HepG2 (cell line): ENCODE results near the gene SOBP. TPM values are rescaled to one million over a fixed set of nuclear protein-coding genes. Genes with fewer than 3 reads are reported as not detected.

Source experiments
- ATAC-seq: fragments of 200-7000 bp; cut with Tn5 transposase; 3 replicates; pipeline ENCODE4 v1.9.1; 2020; ENCODE audit warnings: mild to moderate bottlenecking, moderate library complexity
- BruUV-seq: library from RNA; stranded (reverse); fragments of 400-500 nt; replicated peaks from 2 replicates; lab custom pipeline; 2021; lab: Mats Ljungman, UMichigan
- CTCF ChIA-PET: fragments of 300-600 bp; formaldehyde crosslinking; extraction: SDS; loops from one replicate; lab custom pipeline; 2021; ENCODE audit warnings: low total read pairs, inconsistent platforms, low intra/inter-chr PET ratio; lab: Yijun Ruan, JAX
- POLR2A ChIA-PET: fragments of 350-600 bp; sonication (Branson Sonifier 250); formaldehyde crosslinking; loops from one replicate; lab custom pipeline; 2020; ENCODE audit warnings: antibody characterized with exemption, inconsistent platforms; lab: Yijun Ruan, JAX
- DNase-seq: peaks from one replicate; pipeline ENCODE4 v3.0.0-alpha.2; 2015; ENCODE audit warnings: low spot score
- FAIRE-seq: peaks from 3 replicates; lab custom pipeline; 2011; peaks lifted over from hg19 to GRCh38; lab: Jason Lieb, UNC
- H2AFZ ChIP-seq: one replicate; pipeline ENCODE4 v1.6.1; 2011; ENCODE audit warnings: low read length, inconsistent platforms
- H3K27ac ChIP-seq: fragments of 300-600 bp; 3 replicates; pipeline ENCODE4 v1.8.0; 2011; ENCODE audit warnings: mixed run types, mild to moderate bottlenecking, mixed read lengths, low read length, inconsistent platforms; ENCODE audit not compliant: insufficient read depth; ENCODE audit errors: extremely low read length
- H3K27me3 ChIP-seq, 2 experiments: fragments of 200-600 bp in 1 of 2; 2 replicates in 1 of 2; 3 replicates in 1 of 2; pipeline versions ENCODE4 v1.6.0 to v1.8.0; 2011; ENCODE audit warnings: low read length in 2 of 2, mild to moderate bottlenecking in 2 of 2, moderate library complexity in 2 of 2, inconsistent platforms in 1 of 2; ENCODE audit not compliant: insufficient read depth in 2 of 2, control insufficient read depth in 1 of 2
- H3K36me3 ChIP-seq, 2 experiments: fragments of 200-600 bp in 1 of 2; replicated peaks in 1 of 2; 2 replicates in 1 of 2; 3 replicates in 1 of 2; pipeline versions ENCODE4 v1.5.1 to v1.8.0; 2011; ENCODE audit warnings: low read length in 2 of 2, inconsistent platforms in 1 of 2; ENCODE audit not compliant: insufficient read depth in 2 of 2, control insufficient read depth in 1 of 2
- H3K4me1 ChIP-seq: 2 replicates; pipeline ENCODE4 v1.5.1; 2012; ENCODE audit warnings: low read length, inconsistent platforms; ENCODE audit not compliant: insufficient read depth
- H3K4me2 ChIP-seq: 2 replicates; pipeline ENCODE4 v1.6.0; 2011; ENCODE audit warnings: low read depth, low read length, inconsistent platforms
- H3K4me3 ChIP-seq, 3 experiments: fragments of 200-600 bp in 1 of 3; sonication (generic), shearing (Covaris generic) in 1 of 3; replicated peaks in 1 of 3; 2 replicates each; pipeline ENCODE4 v1.5.1; 2011 to 2016; ENCODE audit warnings: low read length in 3 of 3, inconsistent platforms in 2 of 3, low read depth in 2 of 3, mild to moderate bottlenecking in 2 of 3, control low read depth in 1 of 3, mixed read lengths in 1 of 3; ENCODE audit not compliant: insufficient read depth in 1 of 3
- H3K79me2 ChIP-seq: one replicate; pipeline ENCODE4 v1.6.1; 2011; ENCODE audit warnings: low read length, inconsistent platforms; ENCODE audit not compliant: insufficient read depth
- H3K9ac ChIP-seq: 2 replicates; pipeline ENCODE4 v1.6.0; 2011; ENCODE audit warnings: mild to moderate bottlenecking, low read depth, low read length, inconsistent platforms; ENCODE audit not compliant: insufficient read depth
- H3K9me3 ChIP-seq: 2 replicates; pipeline ENCODE4 v1.5.1; 2012; ENCODE audit warnings: mild to moderate bottlenecking, low read length
- H4K20me1 ChIP-seq: 2 replicates; pipeline ENCODE4 v1.6.0; 2011; ENCODE audit warnings: inconsistent platforms, mild to moderate bottlenecking, low read length, moderate library complexity; ENCODE audit not compliant: insufficient read depth
- ATF1 ChIP-seq: IDR thresholded peaks from 2 replicates; pipeline ENCODE4 v1.6.1; 2016; ENCODE audit warnings: mild to moderate bottlenecking, control low read depth
- HIVEP1 ChIP-seq: sonication (generic); formaldehyde crosslinking; IDR thresholded peaks from 2 replicates; pipeline ENCODE4 v1.4.0; 2020; ENCODE audit warnings: mild to moderate bottlenecking, missing genetic modification reagents
- IRF9 ChIP-seq: sonication (generic); formaldehyde crosslinking; IDR thresholded peaks from 2 replicates; pipeline ENCODE4 v1.8.0; 2022; ENCODE audit warnings: missing genetic modification reagents, mild to moderate bottlenecking, borderline replicate concordance
- MLX ChIP-seq: IDR thresholded peaks from 2 replicates; pipeline ENCODE4 v1.6.1; 2016
- RBAK ChIP-seq: sonication (generic); formaldehyde crosslinking; IDR thresholded peaks from 2 replicates; pipeline ENCODE4 v1.5.1; 2020; ENCODE audit warnings: mild to moderate bottlenecking, missing genetic modification reagents
- RFXANK ChIP-seq: IDR thresholded peaks from 2 replicates; pipeline ENCODE4 v1.6.1; 2016
- SAP130 ChIP-seq: IDR thresholded peaks from 2 replicates; pipeline ENCODE4 v1.6.1; 2016; ENCODE audit warnings: low read depth
- SCMH1 ChIP-seq: sonication (generic); formaldehyde crosslinking; IDR thresholded peaks from 2 replicates; pipeline ENCODE4 v1.9.0; 2021; ENCODE audit warnings: missing genetic modification reagents, mild to moderate bottlenecking, borderline replicate concordance
- SETDB1 ChIP-seq: sonication (generic); formaldehyde crosslinking; IDR thresholded peaks from 2 replicates; pipeline ENCODE4 v1.5.1; 2020; ENCODE audit warnings: missing genetic modification reagents, mild to moderate bottlenecking, borderline replicate concordance
- U2AF2 ChIP-seq: fragments of 200-400 bp; formaldehyde crosslinking; IDR thresholded peaks from 2 replicates; pipeline ENCODE4 v1.6.1; 2017; ENCODE audit warnings: low read depth, mild to moderate bottlenecking, low read length
- YEATS2 ChIP-seq: sonication (generic); formaldehyde crosslinking; IDR thresholded peaks from 2 replicates; pipeline ENCODE4 v1.4.0; 2020; ENCODE audit warnings: missing genetic modification reagents, borderline replicate concordance
- WGBS: methylation state at CpG from one replicate; pipeline ENCODE4 v1.1.6; 2017; ENCODE audit warnings: low lambda C conversion rate; 5-methylcytosine and 5-hydroxymethylcytosine counted together
- in situ Hi-C: cut with HindIII; loops from 2 replicates; pipeline ENCODE4 v1.10.0; 2017; ENCODE audit warnings: low pct_unique_long_range_greater_than_20kb; ENCODE audit not compliant: extremely low pct_ligation_motif_present
- intact Hi-C: fragments of 100-400 bp; cut with micrococcal nuclease; formaldehyde crosslinking; loops from one replicate; pipeline ENCODE4 v1.10.0; 2022; ENCODE audit not compliant: unreplicated experiment
- polyA plus RNA-seq, 8 experiments: library from polyadenylated mRNA; depleted of rRNA in 3 of 8; stranded (reverse) in 7 of 8; unstranded in 1 of 8; fragments of >200 nt; fragmentation: Illumina TruSeq in 4 of 8; extraction: Trizol in 4 of 8; gene quantifications; 2 replicates each; pipeline versions ENCODE4 v1.2.1 to v1.2.3, GENCODE V29; 2011 to 2016; ENCODE audit warnings: low read depth in 4 of 8, missing spikeins in 1 of 8, mixed read lengths in 1 of 8; ENCODE audit not compliant: insufficient read depth in 1 of 8
- total RNA-seq, 5 experiments: library from RNA; depleted of rRNA; stranded (reverse); fragments of >200 nt; fragmentation: Illumina TruSeq; extraction: Trizol; gene quantifications; 2 replicates each; pipeline ENCODE4 v1.2.3, GENCODE V29; 2016; ENCODE audit warnings: low read depth in 1 of 5
- TF ChIP-seq, protein P1 (sequence below): sonication (generic); formaldehyde crosslinking; IDR thresholded peaks from 2 replicates; pipeline ENCODE4 v1.8.0; 2022; ENCODE audit warnings: missing genetic modification reagents, mild to moderate bottlenecking, inconsistent platforms, borderline replicate concordance
- TF ChIP-seq, protein P2 (sequence below): sonication (generic); formaldehyde crosslinking; IDR thresholded peaks from 2 replicates; pipeline ENCODE4 v1.8.0; 2022; ENCODE audit warnings: mild to moderate bottlenecking, missing genetic modification reagents, moderate library complexity

Gene SOBP
- total and polyA plus RNA-seq, 2 of the 13 experiments (the other 11 are each of a cell fraction or from before 2014, with no cell fraction given) = 1.5 to 6.9 TPM

GRCh38 chr6:107627969-107628368 is 138.1 kb downstream of the SOBP start:
- Histone ChIP-seq H3K4me1 (no peaks in the 10 kb centered on the region), H3K9me3 (no peaks in the 10 kb centered on the region), H3K4me3 (no peak overlapping the region), H3K27ac (no peak overlapping the region), H3K36me3 (peaks cover 0 to 2% of the 10 kb centered on the region in 2 experiments; a peak in 4 of 5 replicates), H4K20me1 (no peaks in the 10 kb centered on the region), H3K9ac (no peak overlapping the region), H3K79me2 (no peaks in the 10 kb centered on the region), H2AFZ (no peak overlapping the region), H3K27me3 (no peaks in the 10 kb centered on the region), H3K4me2 (no peak overlapping the region)
- FAIRE-seq (no peak), ATAC-seq (no peak), DNase-seq (no peak)
- 98% methylated on average over 4 of the region's 4 CpGs for WGBS
- intact Hi-C loops (no loop called here), in situ Hi-C loops (no loop called here)
- ChIA-PET POLR2A (no interaction called here), CTCF (no interaction called here)
- no TSS peak for BruUV-seq
- TF ChIP-seq U2AF2 (no peak), SAP130 (CRISPR knock-in tag) (no peak), SCMH1 (CRISPR knock-in tag) (no peak), YEATS2 (no peak), RFXANK (CRISPR knock-in tag) (no peak)

- no peaks in the 10 kb centered on the region for H3K79me2 ChIP-seq
- no peaks in the 10 kb centered on the region for H3K27me3 ChIP-seq
- H3K9me3 ChIP-seq = no peaks in the 10 kb centered on the region
- H3K36me3 ChIP-seq = peaks cover 5 to 7% of the 10 kb centered on the region in 2 experiments; a peak in 4 of 5 replicates
- FAIRE-seq = no peak
- ChIA-PET CTCF (no interaction called here), POLR2A (interaction anchor here (0.7 kb wide), 1 partner anchor 170 kb away, joined by 5 read pairs; the partner anchor contains the start of gene PDSS2)
- no peak overlapping the region for H3K9ac ChIP-seq
- H4K20me1 ChIP-seq = no peaks in the 10 kb centered on the region
- no peak overlapping the region for H3K4me3 ChIP-seq
- no peak overlapping the region for H3K27ac ChIP-seq
- no peaks in the 10 kb centered on the region for H3K4me1 ChIP-seq
- H3K4me2 ChIP-seq = no peak overlapping the region
- WGBS = 98% methylated on average over 3 of the region's 3 CpGs
- H2AFZ ChIP-seq = no peak overlapping the region
- no peak for DNase-seq
- intact Hi-C loops (no loop called here), in situ Hi-C loops (no loop called here)
- TF ChIP-seq, protein P1, sequence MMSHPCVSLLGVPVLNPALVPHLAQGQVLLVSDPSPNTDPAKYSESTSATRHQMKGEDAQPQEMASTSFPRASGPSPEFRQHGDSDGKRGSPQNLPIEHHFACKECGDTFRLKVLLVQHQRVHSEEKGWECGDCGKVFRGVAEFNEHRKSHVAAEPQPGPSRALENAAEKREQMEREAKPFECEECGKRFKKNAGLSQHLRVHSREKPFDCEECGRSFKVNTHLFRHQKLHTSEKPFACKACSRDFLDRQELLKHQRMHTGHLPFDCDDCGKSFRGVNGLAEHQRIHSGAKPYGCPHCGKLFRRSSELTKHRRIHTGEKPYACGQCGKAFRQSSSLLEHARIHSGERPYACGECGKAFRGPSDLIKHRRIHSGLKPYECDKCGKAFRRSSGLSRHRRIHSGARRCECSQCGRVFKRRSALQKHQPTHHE (CRISPR knock-in tag) = no peak
- TF ChIP-seq, protein P2, sequence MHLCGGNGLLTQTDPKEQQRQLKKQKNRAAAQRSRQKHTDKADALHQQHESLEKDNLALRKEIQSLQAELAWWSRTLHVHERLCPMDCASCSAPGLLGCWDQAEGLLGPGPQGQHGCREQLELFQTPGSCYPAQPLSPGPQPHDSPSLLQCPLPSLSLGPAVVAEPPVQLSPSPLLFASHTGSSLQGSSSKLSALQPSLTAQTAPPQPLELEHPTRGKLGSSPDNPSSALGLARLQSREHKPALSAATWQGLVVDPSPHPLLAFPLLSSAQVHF (CRISPR knock-in tag) = no peak
- TF ChIP-seq MLX (CRISPR knock-in tag) (no peak), SETDB1 (CRISPR knock-in tag) (no peak), HIVEP1 (CRISPR knock-in tag) (no peak), ATF1 (CRISPR knock-in tag) (no peak), RBAK (CRISPR knock-in tag) (no peak), IRF9 (no peak)
- no TSS peak for BruUV-seq
- ATAC-seq = no peak
These were observed 139.0 kb downstream of the SOBP start for GRCh38 chr6:107628878-107629277.
